Measurements from ENCODE around the gene CHCHD3. TPM values are rescaled to one million over a fixed set of nuclear protein-coding genes. Genes with fewer than 3 reads are reported as not detected.

The CHCHD3 gene
- total RNA-seq, 1 donor, result 104 TPM

- no peak overlapping the region for H3K4me3 ChIP-seq (ENCODE audit: low read depth, low read length)
- no peak for DNase-seq (ENCODE audit: low read depth)
- no peak for TF ChIP-seq CTCF (IDR thresholded peaks at IDR 0.05; ENCODE audit: insufficient read depth, low read depth, low read length)
These were observed 212.6 kb downstream of the CHCHD3 start for GRCh38 chr7:132869166-132869861.

GRCh38 chr7:132866551-132866950, 215.3 kb downstream of the CHCHD3 start:
- DNase-seq (ENCODE audit: low read depth), result no peak
- no peak for TF ChIP-seq CTCF (IDR thresholded peaks at IDR 0.05; ENCODE audit: insufficient read depth, low read depth, low read length)
- no peak overlapping the region for H3K4me3 ChIP-seq (ENCODE audit: low read depth, low read length)

GRCh38 chr7:132866144-132866531, 215.8 kb downstream of the CHCHD3 start:
- TF ChIP-seq CTCF (IDR thresholded peaks at IDR 0.05; ENCODE audit: insufficient read depth, low read depth, low read length), result no peak
- DNase-seq (ENCODE audit: low read depth), result peak; percentile 7
- H3K4me3 ChIP-seq (ENCODE audit: low read depth, low read length), result no peak overlapping the region

GRCh38 chr7:132865366-132866143, 216.3 kb downstream of the CHCHD3 start:
- TF ChIP-seq CTCF (IDR thresholded peaks at IDR 0.05; ENCODE audit: insufficient read depth, low read depth, low read length), result no peak
- no peak overlapping the region for H3K4me3 ChIP-seq (ENCODE audit: low read depth, low read length)
- DNase-seq (ENCODE audit: low read depth), result peak; percentile 21

GRCh38 chr7:132861940-132862554, 219.8 kb downstream of the CHCHD3 start:
- DNase-seq (ENCODE audit: low read depth), result no peak
- TF ChIP-seq CTCF (IDR thresholded peaks at IDR 0.05; ENCODE audit: insufficient read depth, low read depth, low read length), result no peak
- no peak overlapping the region for H3K4me3 ChIP-seq (ENCODE audit: low read depth, low read length)

- no peak for TF ChIP-seq CTCF (IDR thresholded peaks at IDR 0.05; ENCODE audit: insufficient read depth, low read depth, low read length)
- no peak overlapping the region for H3K4me3 ChIP-seq (ENCODE audit: low read depth, low read length)
- DNase-seq (ENCODE audit: low read depth), result no peak
These were observed 220.5 kb downstream of the CHCHD3 start for GRCh38 chr7:132861424-132861823.

Data from fibroblast of villous mesenchyme (primary cell).